Measurements from ENCODE around the gene RNF212B. TPM values are rescaled to one million over a fixed set of nuclear protein-coding genes. Genes with fewer than 3 reads are reported as not detected.

RNF212B gene
- total and polyA plus RNA-seq, 2 of the 13 experiments (the other 11 are each of a cell fraction or from before 2014, with no cell fraction given) = 0.05 TPM; not detected in 1

DNA sequence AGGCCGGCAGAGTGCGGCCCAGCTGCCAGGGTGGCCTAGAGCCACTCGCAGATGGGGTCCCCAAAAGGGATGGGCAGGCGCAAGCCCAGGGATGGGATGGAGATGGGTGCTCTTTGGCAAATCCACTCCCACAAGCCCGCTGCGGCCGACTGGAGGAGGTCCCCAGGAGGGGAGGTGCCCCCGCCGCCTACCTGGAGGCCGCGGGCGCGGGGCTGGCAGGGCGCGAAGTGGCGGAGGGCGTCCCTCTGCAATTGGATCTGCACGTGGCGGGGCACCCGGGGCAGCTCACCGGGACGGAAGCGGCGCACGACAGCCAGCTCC lies 64.2 kb downstream of the RNF212B start (continued):
- no peak for TF ChIP-seq TRIM24 (CRISPR knock-in tag; IDR thresholded peaks at IDR 0.05)
- TF ChIP-seq ZNF253 (CRISPR knock-in tag; IDR thresholded peaks at IDR 0.05; ENCODE audit: borderline replicate concordance) = peak; percentile 91; the same call in 1 of the 2 replicates
- peak; percentile 55 for TF ChIP-seq FOSL2 (CRISPR knock-in tag; IDR thresholded peaks at IDR 0.05)
- TF ChIP-seq, protein P1, sequence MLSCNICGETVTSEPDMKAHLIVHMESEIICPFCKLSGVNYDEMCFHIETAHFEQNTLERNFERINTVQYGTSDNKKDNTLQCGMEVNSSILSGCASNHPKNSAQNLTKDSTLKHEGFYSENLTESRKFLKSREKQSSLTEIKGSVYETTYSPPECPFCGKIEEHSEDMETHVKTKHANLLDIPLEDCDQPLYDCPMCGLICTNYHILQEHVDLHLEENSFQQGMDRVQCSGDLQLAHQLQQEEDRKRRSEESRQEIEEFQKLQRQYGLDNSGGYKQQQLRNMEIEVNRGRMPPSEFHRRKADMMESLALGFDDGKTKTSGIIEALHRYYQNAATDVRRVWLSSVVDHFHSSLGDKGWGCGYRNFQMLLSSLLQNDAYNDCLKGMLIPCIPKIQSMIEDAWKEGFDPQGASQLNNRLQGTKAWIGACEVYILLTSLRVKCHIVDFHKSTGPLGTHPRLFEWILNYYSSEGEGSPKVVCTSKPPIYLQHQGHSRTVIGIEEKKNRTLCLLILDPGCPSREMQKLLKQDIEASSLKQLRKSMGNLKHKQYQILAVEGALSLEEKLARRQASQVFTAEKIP (CRISPR knock-in tag; IDR thresholded peaks at IDR 0.05; ENCODE audit: borderline replicate concordance) = no peak
- TF ChIP-seq, protein P2, sequence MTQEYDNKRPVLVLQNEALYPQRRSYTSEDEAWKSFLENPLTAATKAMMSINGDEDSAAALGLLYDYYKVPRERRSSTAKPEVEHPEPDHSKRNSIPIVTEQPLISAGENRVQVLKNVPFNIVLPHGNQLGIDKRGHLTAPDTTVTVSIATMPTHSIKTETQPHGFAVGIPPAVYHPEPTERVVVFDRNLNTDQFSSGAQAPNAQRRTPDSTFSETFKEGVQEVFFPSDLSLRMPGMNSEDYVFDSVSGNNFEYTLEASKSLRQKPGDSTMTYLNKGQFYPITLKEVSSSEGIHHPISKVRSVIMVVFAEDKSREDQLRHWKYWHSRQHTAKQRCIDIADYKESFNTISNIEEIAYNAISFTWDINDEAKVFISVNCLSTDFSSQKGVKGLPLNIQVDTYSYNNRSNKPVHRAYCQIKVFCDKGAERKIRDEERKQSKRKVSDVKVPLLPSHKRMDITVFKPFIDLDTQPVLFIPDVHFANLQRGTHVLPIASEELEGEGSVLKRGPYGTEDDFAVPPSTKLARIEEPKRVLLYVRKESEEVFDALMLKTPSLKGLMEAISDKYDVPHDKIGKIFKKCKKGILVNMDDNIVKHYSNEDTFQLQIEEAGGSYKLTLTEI (CRISPR knock-in tag; conservative IDR thresholded peaks at IDR 0.05) = no peak
- peak; percentile 88 for TF ChIP-seq MTF1 (CRISPR knock-in tag; IDR thresholded peaks at IDR 0.05)
- TF ChIP-seq, protein P3, sequence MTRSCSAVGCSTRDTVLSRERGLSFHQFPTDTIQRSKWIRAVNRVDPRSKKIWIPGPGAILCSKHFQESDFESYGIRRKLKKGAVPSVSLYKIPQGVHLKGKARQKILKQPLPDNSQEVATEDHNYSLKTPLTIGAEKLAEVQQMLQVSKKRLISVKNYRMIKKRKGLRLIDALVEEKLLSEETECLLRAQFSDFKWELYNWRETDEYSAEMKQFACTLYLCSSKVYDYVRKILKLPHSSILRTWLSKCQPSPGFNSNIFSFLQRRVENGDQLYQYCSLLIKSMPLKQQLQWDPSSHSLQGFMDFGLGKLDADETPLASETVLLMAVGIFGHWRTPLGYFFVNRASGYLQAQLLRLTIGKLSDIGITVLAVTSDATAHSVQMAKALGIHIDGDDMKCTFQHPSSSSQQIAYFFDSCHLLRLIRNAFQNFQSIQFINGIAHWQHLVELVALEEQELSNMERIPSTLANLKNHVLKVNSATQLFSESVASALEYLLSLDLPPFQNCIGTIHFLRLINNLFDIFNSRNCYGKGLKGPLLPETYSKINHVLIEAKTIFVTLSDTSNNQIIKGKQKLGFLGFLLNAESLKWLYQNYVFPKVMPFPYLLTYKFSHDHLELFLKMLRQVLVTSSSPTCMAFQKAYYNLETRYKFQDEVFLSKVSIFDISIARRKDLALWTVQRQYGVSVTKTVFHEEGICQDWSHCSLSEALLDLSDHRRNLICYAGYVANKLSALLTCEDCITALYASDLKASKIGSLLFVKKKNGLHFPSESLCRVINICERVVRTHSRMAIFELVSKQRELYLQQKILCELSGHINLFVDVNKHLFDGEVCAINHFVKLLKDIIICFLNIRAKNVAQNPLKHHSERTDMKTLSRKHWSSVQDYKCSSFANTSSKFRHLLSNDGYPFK (CRISPR knock-in tag; IDR thresholded peaks at IDR 0.05; ENCODE audit: borderline replicate concordance) = no peak; the same call in none of the 2 replicates
- TF ChIP-seq, protein P4, sequence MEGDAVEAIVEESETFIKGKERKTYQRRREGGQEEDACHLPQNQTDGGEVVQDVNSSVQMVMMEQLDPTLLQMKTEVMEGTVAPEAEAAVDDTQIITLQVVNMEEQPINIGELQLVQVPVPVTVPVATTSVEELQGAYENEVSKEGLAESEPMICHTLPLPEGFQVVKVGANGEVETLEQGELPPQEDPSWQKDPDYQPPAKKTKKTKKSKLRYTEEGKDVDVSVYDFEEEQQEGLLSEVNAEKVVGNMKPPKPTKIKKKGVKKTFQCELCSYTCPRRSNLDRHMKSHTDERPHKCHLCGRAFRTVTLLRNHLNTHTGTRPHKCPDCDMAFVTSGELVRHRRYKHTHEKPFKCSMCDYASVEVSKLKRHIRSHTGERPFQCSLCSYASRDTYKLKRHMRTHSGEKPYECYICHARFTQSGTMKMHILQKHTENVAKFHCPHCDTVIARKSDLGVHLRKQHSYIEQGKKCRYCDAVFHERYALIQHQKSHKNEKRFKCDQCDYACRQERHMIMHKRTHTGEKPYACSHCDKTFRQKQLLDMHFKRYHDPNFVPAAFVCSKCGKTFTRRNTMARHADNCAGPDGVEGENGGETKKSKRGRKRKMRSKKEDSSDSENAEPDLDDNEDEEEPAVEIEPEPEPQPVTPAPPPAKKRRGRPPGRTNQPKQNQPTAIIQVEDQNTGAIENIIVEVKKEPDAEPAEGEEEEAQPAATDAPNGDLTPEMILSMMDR (CRISPR knock-in tag; IDR thresholded peaks at IDR 0.05) = no peak
- TF ChIP-seq MATR3 (CRISPR knock-in tag; IDR thresholded peaks at IDR 0.05) = no peak
- no peak for TF ChIP-seq TBL1XR1 (IDR thresholded peaks at IDR 0.05; ENCODE audit: borderline replicate concordance, low read length, partially characterized antibody)
- no peak; the same call in none of the 2 replicates for TF ChIP-seq NFYB (CRISPR knock-in tag; IDR thresholded peaks at IDR 0.05)
- TF ChIP-seq CEBPB (IDR thresholded peaks at IDR 0.05; ENCODE audit: borderline replicate concordance, low read depth, low read length) = no peak
- peak; percentile 59; the same call in 1 of the 2 replicates for TF ChIP-seq SIX1 (CRISPR knock-in tag; IDR thresholded peaks at IDR 0.05; ENCODE audit: borderline replicate concordance)
- TF ChIP-seq DPF2 (CRISPR knock-in tag; IDR thresholded peaks at IDR 0.05; ENCODE audit: borderline replicate concordance, low read depth) = no peak
- peak; percentile 69; the same call in 1 of the 2 replicates for TF ChIP-seq ZNF546 (CRISPR knock-in tag; conservative IDR thresholded peaks at IDR 0.05)
- TF ChIP-seq, protein P5, sequence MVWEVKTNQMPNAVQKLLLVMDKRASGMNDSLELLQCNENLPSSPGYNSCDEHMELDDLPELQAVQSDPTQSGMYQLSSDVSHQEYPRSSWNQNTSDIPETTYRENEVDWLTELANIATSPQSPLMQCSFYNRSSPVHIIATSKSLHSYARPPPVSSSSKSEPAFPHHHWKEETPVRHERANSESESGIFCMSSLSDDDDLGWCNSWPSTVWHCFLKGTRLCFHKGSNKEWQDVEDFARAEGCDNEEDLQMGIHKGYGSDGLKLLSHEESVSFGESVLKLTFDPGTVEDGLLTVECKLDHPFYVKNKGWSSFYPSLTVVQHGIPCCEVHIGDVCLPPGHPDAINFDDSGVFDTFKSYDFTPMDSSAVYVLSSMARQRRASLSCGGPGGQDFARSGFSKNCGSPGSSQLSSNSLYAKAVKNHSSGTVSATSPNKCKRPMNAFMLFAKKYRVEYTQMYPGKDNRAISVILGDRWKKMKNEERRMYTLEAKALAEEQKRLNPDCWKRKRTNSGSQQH (CRISPR knock-in tag; IDR thresholded peaks at IDR 0.05; ENCODE audit: low read depth) = no peak; the same call in 1 of the 2 replicates
- TF ChIP-seq, protein P6, sequence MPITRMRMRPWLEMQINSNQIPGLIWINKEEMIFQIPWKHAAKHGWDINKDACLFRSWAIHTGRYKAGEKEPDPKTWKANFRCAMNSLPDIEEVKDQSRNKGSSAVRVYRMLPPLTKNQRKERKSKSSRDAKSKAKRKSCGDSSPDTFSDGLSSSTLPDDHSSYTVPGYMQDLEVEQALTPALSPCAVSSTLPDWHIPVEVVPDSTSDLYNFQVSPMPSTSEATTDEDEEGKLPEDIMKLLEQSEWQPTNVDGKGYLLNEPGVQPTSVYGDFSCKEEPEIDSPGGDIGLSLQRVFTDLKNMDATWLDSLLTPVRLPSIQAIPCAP (CRISPR knock-in tag; IDR thresholded peaks at IDR 0.05; ENCODE audit: low read depth) = peak; percentile 86; the same call in 1 of the 2 replicates
- peak; percentile 75 for TF ChIP-seq HNRNPK (IDR thresholded peaks at IDR 0.05; ENCODE audit: low read depth, low read length, poor library complexity, severe bottlenecking)

All from HepG2 (cell line).